Measurements from ENCODE around the gene GRAMD1A. TPM values are rescaled to one million over a fixed set of nuclear protein-coding genes. Genes with fewer than 3 reads are reported as not detected.

The GRAMD1A gene
- total RNA-seq, 2 experiments from 2014 or later, result 84.2 to 124 TPM

DNA sequence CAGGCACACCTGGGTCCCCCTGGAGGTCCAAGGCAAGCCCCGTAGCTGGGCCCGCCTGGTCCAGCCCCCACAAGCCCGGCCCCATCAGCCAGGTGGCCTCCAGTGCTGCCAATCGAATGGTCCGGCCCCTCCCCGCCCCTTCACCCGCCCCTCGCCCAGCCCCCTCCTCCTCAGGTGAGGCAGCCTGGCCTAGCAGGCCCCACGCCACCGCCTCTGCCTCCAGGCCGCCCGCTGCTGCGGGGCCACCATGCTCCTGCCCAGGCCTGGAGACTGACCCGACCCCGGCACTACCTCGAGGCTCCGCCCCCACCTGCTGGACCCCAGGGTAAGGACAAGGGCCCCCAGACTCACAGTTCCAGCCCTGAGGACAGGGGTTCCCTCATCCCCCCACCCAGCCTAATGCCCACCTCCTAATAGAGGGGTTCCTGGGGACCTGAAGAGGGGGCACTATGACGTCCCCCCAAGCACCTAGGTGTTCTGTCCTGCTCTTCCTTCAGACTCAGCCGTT is 41.5 kb downstream of the GRAMD1A start, which contains the start of gene HPN:
HPN (plus strand) TSS at position 174 of the 508 bp plus-strand sequence. CDS start 786 bp downstream, outside the sequence.
- no peak for DNase-seq (ENCODE audit: low spot score)
- Histone ChIP-seq H3K4me1 (ENCODE audit: insufficient read depth, low read length, poor library complexity, severe bottlenecking) (peaks cover 19% of the 10 kb centered on the region), H3K4me3 (ENCODE audit: low read depth, low read length, poor library complexity, severe bottlenecking) (no peak within 1 kb of the TSS), H3K79me2 (ENCODE audit: insufficient read depth, low read depth, low read length) (no peaks in the 10 kb centered on the region), H3K9me3 (ENCODE audit: low read length) (no peaks in the 10 kb centered on the region), H3K36me3 (ENCODE audit: insufficient read depth, low read length) (no peaks in the 10 kb centered on the region), H2AFZ (ENCODE audit: low read length) (no peak within 1 kb of the TSS), H4K20me1 (ENCODE audit: insufficient read depth, low read length) (no peaks in the 10 kb centered on the region), H3K9me2 (ENCODE audit: insufficient read depth, low read length) (no peaks in the 10 kb centered on the region), H3K27ac (ENCODE audit: low read depth, low read length, poor library complexity, severe bottlenecking) (no peak within 1 kb of the TSS), H3K4me2 (ENCODE audit: low read length) (no peak within 1 kb of the TSS)
- ChIA-PET POLR2A (no interaction called here), CTCF (ENCODE audit: unreplicated experiment) (interaction anchor here (0.5 kb wide), 1 partner anchor 100 kb away, joined by 3 read pairs; no protein-coding TSS in a partner anchor)
- no peak for TF ChIP-seq EZH2phosphoT487 (IDR thresholded peaks at IDR 0.05; ENCODE audit: borderline replicate concordance, low read depth, low read length)
- no peak for TF ChIP-seq CTCF (conservative IDR thresholded peaks at IDR 0.05; ENCODE audit: low read length)
- intact Hi-C loops (cut with micrococcal nuclease; ENCODE audit: unreplicated experiment), result no loop called here
- no TSS peak for BruUV-seq (replicated peaks)

GRCh38 chr19:35042056-35042730 is 42.1 kb downstream of the GRAMD1A start:
- Histone ChIP-seq H4K20me1 (ENCODE audit: insufficient read depth, low read length) (no peaks in the 10 kb centered on the region), H3K4me3 (ENCODE audit: low read depth, low read length, poor library complexity, severe bottlenecking) (no peak overlapping the region), H3K9me3 (ENCODE audit: low read length) (no peaks in the 10 kb centered on the region), H3K4me1 (ENCODE audit: insufficient read depth, low read length, poor library complexity, severe bottlenecking) (peaks cover 19% of the 10 kb centered on the region), H3K36me3 (ENCODE audit: insufficient read depth, low read length) (no peaks in the 10 kb centered on the region), H3K27ac (ENCODE audit: low read depth, low read length, poor library complexity, severe bottlenecking) (no peak overlapping the region), H2AFZ (ENCODE audit: low read length) (no peak overlapping the region), H3K4me2 (ENCODE audit: low read length) (no peak overlapping the region), H3K9me2 (ENCODE audit: insufficient read depth, low read length) (no peaks in the 10 kb centered on the region), H3K79me2 (ENCODE audit: insufficient read depth, low read depth, low read length) (no peaks in the 10 kb centered on the region)
- CTCF ChIA-PET (ENCODE audit: unreplicated experiment), result interaction anchor here (0.5 kb wide), 1 partner anchor 99 kb away, joined by 3 read pairs; no protein-coding TSS in a partner anchor
- TF ChIP-seq EZH2phosphoT487 (IDR thresholded peaks at IDR 0.05; ENCODE audit: borderline replicate concordance, low read depth, low read length) (no peak), CTCF (conservative IDR thresholded peaks at IDR 0.05; ENCODE audit: low read length) (no peak)
- intact Hi-C loops (cut with micrococcal nuclease; ENCODE audit: unreplicated experiment), result no loop called here
- no TSS peak for BruUV-seq (replicated peaks)
- POLR2A ChIA-PET, result no interaction called here
- no peak for DNase-seq (ENCODE audit: low spot score)
